Measurements from ENCODE around the gene MT2A.

The MT2A gene

DNA sequence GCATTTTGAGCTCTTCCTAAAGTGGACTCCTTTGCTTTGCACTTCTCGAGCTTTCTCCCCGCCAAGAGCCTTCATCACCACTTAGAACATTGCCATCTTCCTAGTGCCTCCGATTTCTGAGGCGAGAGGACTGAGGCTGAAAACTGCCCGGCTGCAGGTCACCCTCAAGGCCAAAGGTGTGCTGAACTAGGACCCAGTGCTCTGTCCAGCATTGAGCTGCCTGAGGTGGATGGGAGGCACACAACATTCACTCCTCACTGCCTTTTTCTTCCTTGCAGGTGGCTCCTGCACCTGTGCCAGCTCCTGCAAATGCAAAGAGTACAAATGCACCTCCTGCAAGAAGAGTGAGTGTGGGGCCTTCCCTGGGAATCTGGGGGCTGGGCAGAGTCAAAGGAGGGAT, 35.4 kb downstream of the MT2A start:
- no peak for DNase-seq (ENCODE audit: low read depth)
- in situ Hi-C loops (cut with HindIII; ENCODE audit: low sequenced_read_pairs): no loop called here
- TF ChIP-seq, protein P1, sequence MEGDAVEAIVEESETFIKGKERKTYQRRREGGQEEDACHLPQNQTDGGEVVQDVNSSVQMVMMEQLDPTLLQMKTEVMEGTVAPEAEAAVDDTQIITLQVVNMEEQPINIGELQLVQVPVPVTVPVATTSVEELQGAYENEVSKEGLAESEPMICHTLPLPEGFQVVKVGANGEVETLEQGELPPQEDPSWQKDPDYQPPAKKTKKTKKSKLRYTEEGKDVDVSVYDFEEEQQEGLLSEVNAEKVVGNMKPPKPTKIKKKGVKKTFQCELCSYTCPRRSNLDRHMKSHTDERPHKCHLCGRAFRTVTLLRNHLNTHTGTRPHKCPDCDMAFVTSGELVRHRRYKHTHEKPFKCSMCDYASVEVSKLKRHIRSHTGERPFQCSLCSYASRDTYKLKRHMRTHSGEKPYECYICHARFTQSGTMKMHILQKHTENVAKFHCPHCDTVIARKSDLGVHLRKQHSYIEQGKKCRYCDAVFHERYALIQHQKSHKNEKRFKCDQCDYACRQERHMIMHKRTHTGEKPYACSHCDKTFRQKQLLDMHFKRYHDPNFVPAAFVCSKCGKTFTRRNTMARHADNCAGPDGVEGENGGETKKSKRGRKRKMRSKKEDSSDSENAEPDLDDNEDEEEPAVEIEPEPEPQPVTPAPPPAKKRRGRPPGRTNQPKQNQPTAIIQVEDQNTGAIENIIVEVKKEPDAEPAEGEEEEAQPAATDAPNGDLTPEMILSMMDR (IDR thresholded peaks at IDR 0.05; ENCODE audit: low read depth, low read length, missing control alignments): no peak
- H3K4me3 ChIP-seq (ENCODE audit: low read depth, low read length): no peak overlapping the region

DNA sequence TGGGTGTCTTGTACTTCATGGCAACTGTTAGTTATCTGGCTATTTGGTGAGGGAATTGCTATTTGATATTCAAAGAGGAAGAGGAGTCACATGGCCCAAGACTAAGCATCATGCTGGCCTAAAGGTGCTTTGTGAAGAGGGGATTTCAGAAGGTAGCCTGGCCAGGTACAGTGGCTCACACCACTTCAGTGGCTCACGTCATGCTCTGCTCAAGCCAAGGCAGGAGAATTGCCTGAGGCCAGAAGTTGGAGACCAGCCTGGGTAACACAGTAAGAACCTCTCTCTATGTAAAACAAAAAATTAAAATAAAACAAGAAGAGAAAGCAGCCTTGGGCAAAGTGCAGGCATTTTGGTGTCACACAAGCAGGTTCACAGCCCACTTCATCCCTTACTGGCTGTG, 36.9 kb downstream of the MT2A start:
- DNase-seq (ENCODE audit: low read depth): no peak
- TF ChIP-seq, protein P1 (IDR thresholded peaks at IDR 0.05; ENCODE audit: low read depth, low read length, missing control alignments): no peak
- no peak overlapping the region for H3K4me3 ChIP-seq (ENCODE audit: low read depth, low read length)
- in situ Hi-C loops (cut with HindIII; ENCODE audit: low sequenced_read_pairs): no loop called here

DNA sequence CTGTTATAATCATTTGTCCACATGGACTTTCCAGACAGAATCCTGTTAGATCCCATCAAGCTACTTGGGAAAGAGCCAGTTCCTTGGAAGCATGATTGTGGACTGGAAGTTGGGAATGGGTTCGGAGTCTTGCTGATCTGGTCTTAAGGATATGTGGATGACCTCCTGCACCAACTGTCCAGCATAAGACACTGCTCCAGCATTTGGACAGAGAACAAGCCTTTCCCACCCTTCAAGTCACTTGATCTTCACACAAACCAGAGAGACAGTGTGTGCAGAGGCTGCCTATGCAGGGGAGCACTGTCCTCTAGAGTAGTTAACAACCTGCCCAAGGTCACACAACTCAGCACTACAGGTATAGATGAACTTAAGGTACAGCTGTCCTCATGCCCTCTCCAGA, 37.5 kb downstream of the MT2A start:
- TF ChIP-seq, protein P1 (IDR thresholded peaks at IDR 0.05; ENCODE audit: low read depth, low read length, missing control alignments): no peak
- DNase-seq (ENCODE audit: low read depth): no peak
- in situ Hi-C loops (cut with HindIII; ENCODE audit: low sequenced_read_pairs): no loop called here
- H3K4me3 ChIP-seq (ENCODE audit: low read depth, low read length): no peak overlapping the region

DNA sequence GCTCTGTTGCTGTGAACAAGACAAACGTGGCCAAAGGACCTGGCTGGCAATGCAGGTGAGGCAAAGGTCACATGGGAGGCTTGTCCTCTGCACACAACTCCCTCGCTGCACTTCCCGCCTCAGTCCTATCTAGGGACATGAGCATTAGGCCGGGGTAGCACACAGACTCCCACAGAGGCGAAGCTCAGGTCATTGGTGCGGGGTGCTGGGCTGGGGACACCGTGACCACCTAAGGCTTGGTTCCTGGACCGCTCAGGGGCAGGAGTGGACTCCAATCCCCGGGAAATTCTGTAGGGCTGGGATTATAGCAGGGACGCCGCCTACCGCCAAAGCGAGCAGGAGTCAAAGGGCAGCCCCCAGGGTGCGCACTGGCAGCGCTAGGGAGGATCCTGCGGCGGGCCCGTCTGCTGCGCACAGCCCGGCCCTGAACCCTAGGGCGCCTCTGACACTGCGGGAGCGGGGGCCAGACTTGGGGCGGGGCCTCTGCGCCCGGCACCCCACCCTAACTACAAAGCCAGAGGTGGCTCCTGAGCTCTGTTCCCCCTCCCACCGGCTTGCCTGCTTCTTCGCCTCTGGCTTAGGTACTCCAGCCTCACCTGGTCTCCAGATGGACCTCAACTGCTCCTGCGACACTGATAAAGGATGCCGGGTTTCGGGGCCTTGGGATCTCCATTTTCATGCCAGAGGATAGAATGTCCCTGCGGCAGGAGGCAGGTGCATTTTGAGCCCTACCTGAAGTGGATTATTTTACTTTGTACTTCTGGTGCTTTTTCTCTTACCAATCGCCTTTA, 39.5 kb downstream of the MT2A start:
- in situ Hi-C loops (cut with HindIII; ENCODE audit: low sequenced_read_pairs): no loop called here
- no peak for DNase-seq (ENCODE audit: low read depth)
- H3K4me3 ChIP-seq (ENCODE audit: low read depth, low read length): no peak overlapping the region
- TF ChIP-seq, protein P1 (IDR thresholded peaks at IDR 0.05; ENCODE audit: low read depth, low read length, missing control alignments): no peak

DNA sequence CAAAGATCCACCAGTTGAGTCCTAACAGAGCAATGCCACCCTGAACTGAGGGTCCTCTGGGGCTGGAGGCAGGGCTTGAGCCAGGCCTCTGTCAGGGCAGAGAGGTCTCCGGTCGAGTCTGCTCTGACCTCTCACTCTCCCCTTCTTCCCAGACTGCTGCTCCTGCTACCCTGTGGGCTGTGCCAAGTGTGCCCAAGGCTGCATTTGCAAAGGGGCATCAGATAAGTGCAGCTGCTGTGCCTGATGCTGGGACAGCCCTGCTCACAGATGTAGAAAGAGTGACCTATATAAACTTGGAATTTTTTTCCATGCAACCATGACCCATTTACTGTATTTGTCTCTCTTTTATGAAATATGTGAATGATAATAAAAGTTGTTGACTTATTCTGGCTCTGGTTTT, 40.9 kb downstream of the MT2A start:
- H3K4me3 ChIP-seq (ENCODE audit: low read depth, low read length): no peak overlapping the region
- in situ Hi-C loops (cut with HindIII; ENCODE audit: low sequenced_read_pairs): no loop called here
- TF ChIP-seq, protein P1 (IDR thresholded peaks at IDR 0.05; ENCODE audit: low read depth, low read length, missing control alignments): no peak
- no peak for DNase-seq (ENCODE audit: low read depth)

DNA sequence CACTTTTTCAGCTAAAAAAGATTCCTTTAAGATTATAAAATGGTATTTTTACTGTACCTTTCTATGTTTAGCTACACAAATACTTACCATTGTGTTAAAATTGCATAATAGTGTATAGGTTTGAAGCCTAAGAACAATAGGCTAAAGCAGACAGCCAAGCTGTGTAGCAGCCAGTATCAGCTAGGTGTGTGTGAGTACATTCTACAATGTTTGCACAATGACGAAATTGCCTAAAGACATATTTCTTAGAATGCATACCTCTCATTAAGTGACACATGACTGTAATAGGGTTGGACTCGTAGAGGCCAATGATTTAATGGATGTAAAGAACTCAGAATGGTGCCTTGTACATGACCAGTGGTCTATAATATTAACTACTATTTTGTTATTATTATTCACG, 41.4 kb downstream of the MT2A start:
- DNase-seq (ENCODE audit: low read depth): no peak
- in situ Hi-C loops (cut with HindIII; ENCODE audit: low sequenced_read_pairs): no loop called here
- TF ChIP-seq, protein P1 (IDR thresholded peaks at IDR 0.05; ENCODE audit: low read depth, low read length, missing control alignments): no peak
- no peak overlapping the region for H3K4me3 ChIP-seq (ENCODE audit: low read depth, low read length)

Data from astrocyte of the cerebellum (primary cell).